ENCODE data around the gene SERPINB13. TPM values are rescaled to one million over a fixed set of nuclear protein-coding genes. Genes with fewer than 3 reads are reported as not detected.
"Not testable (repeated sequence)": the region's sequence is repeated elsewhere in the genome, so short reads cannot be mapped to it uniquely, and the experiment has no call there.

The SERPINB13 gene
- total RNA-seq, 4 donors from 2014 or later: 10.9 to 21.8 (median 16.8) TPM

GRCh38 chr18:63624863-63625262 lies 37.7 kb downstream of the SERPINB13 start:
- TF ChIP-seq POLR2AphosphoS5 (IDR thresholded peaks at IDR 0.05) (no peak), POLR2A (IDR thresholded peaks at IDR 0.05) (no peak), CTCF (IDR thresholded peaks at IDR 0.05) (no peak), EP300 (IDR thresholded peaks at IDR 0.05) (no peak)
- WGBS: 92% methylated on average over 3 of the region's 3 CpGs
- peaks cover 9% of the 10 kb centered on the region for H3K9me3 ChIP-seq
- no peak overlapping the region for H3K4me3 ChIP-seq
- no peak overlapping the region for H3K27ac ChIP-seq
- H3K36me3 ChIP-seq: no peaks in the 10 kb centered on the region
- H3K4me1 ChIP-seq: no peaks in the 10 kb centered on the region
- DNase-seq (ENCODE audit: low spot score in 2 of 2): no peak
- H3K27me3 ChIP-seq: no peaks in the 10 kb centered on the region

GRCh38 chr18:63626431-63626830 lies 39.3 kb downstream of the SERPINB13 start:
- Histone ChIP-seq H3K4me3 (no peak overlapping the region), H3K9me3 (peaks cover 9% of the 10 kb centered on the region)
- WGBS: 90% methylated on average over 4 of the region's 4 CpGs

GRCh38 chr18:63627819-63628218 lies 40.7 kb downstream of the SERPINB13 start:
- TF ChIP-seq POLR2AphosphoS5 (IDR thresholded peaks at IDR 0.05): no peak
- TF ChIP-seq POLR2A (IDR thresholded peaks at IDR 0.05): no peak
- no peak for TF ChIP-seq CTCF (IDR thresholded peaks at IDR 0.05)
- no peak for TF ChIP-seq EP300 (IDR thresholded peaks at IDR 0.05)
- no peaks in the 10 kb centered on the region for H3K27me3 ChIP-seq
- H3K4me3 ChIP-seq: no peak overlapping the region
- no peaks in the 10 kb centered on the region for H3K36me3 ChIP-seq
- H3K27ac ChIP-seq: no peak overlapping the region
- DNase-seq (ENCODE audit: low spot score in 2 of 2): no peak
- peaks cover 9% of the 10 kb centered on the region for H3K9me3 ChIP-seq
- H3K4me1 ChIP-seq: no peaks in the 10 kb centered on the region

More at GRCh38 chr18:63626431-63626830, 39.3 kb downstream of the SERPINB13 start:
- no peak for DNase-seq (ENCODE audit: low spot score in 2 of 2)
- TF ChIP-seq POLR2AphosphoS5 (IDR thresholded peaks at IDR 0.05) (no peak), POLR2A (IDR thresholded peaks at IDR 0.05) (no peak), EP300 (IDR thresholded peaks at IDR 0.05) (no peak), CTCF (IDR thresholded peaks at IDR 0.05) (no peak)
- Histone ChIP-seq H3K4me1 (no peaks in the 10 kb centered on the region), H3K27me3 (no peaks in the 10 kb centered on the region), H3K36me3 (no peaks in the 10 kb centered on the region), H3K27ac (no peak overlapping the region)

GRCh38 chr18:63637703-63638102 lies 50.6 kb downstream of the SERPINB13 start:
- Histone ChIP-seq H3K9me3 (no peaks in the 10 kb centered on the region), H3K4me1 (no peaks in the 10 kb centered on the region), H3K27me3 (no peaks in the 10 kb centered on the region), H3K4me3 (no peak overlapping the region), H3K36me3 (no peaks in the 10 kb centered on the region), H3K27ac (no peak overlapping the region)
- no peak for DNase-seq (ENCODE audit: low spot score in 2 of 2)
- WGBS: 93% methylated on average over 6 of the region's 6 CpGs
- no peak for TF ChIP-seq EP300 (IDR thresholded peaks at IDR 0.05)
- TF ChIP-seq POLR2A (IDR thresholded peaks at IDR 0.05): no peak
- no peak for TF ChIP-seq POLR2AphosphoS5 (IDR thresholded peaks at IDR 0.05)
- TF ChIP-seq CTCF (IDR thresholded peaks at IDR 0.05): no peak

- WGBS: 63% methylated on average over 4 of the region's 4 CpGs
- H3K27me3 ChIP-seq; H3K9me3 ChIP-seq; H3K36me3 ChIP-seq; H3K4me1 ChIP-seq; DNase-seq (ENCODE audit: low spot score in 2 of 2); H3K4me3 ChIP-seq; H3K27ac ChIP-seq: not testable (repeated sequence)
These were observed 54.1 kb downstream of the SERPINB13 start for GRCh38 chr18:63641157-63641680.

GRCh38 chr18:63642668-63643356 lies 55.7 kb downstream of the SERPINB13 start:
- not testable (repeated sequence) for H3K4me3 ChIP-seq; H3K9me3 ChIP-seq; H3K27ac ChIP-seq; H3K36me3 ChIP-seq; H3K4me1 ChIP-seq; H3K27me3 ChIP-seq; DNase-seq (ENCODE audit: low spot score in 2 of 2)
- 90% methylated on average over 4 of the region's 4 CpGs for WGBS

- not testable (repeated sequence) for H3K4me3 ChIP-seq; H3K4me1 ChIP-seq; H3K27me3 ChIP-seq; H3K36me3 ChIP-seq; H3K27ac ChIP-seq; H3K9me3 ChIP-seq; DNase-seq (ENCODE audit: low spot score in 2 of 2)
- 64% methylated on average over 1 of the region's 2 CpGs for WGBS
These were observed 57.0 kb downstream of the SERPINB13 start, which contains the start of gene SERPINB4 for GRCh38 chr18:63644142-63644541. TSS of gene SERPINB4 (minus strand) at chr18:63644256. CDS start at chr18:63643577, 679 bp downstream.

DNA sequence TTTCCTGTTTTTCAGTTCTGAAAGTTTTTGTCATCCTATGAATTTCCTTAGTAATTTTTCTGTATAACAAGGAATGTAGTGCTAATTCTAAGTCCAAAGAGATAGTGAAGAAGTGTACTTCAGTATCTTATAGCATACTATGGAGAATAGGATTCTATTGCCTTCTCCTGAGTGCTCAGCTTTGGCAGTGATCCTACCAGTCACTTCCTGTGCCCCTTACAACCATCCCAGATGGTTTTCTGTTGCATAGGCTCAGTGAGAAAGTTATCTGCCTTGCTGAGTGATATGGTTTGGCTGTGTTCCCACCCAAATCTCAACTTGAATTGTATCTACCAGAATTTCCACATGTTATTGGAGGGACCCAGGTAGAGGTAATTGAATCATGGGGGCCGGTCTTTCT lies 57.6 kb downstream of the SERPINB13 start:
- H3K4me3 ChIP-seq; H3K4me1 ChIP-seq; H3K27me3 ChIP-seq; H3K9me3 ChIP-seq; DNase-seq (ENCODE audit: low spot score in 2 of 2); H3K36me3 ChIP-seq; H3K27ac ChIP-seq: not testable (repeated sequence)
- 82% methylated on average over 1 of the region's 1 CpG for WGBS

Data from suprapubic skin (tissue), 4 donors.